ENCODE data around the gene SLC12A4. TPM values are rescaled to one million over a fixed set of nuclear protein-coding genes. Genes with fewer than 3 reads are reported as not detected.

Gene SLC12A4
- total and polyA plus RNA-seq, 2 of the 13 experiments (the other 11 are each of a cell fraction or from before 2014, with no cell fraction given): 65.1 to 84.3 TPM

DNA sequence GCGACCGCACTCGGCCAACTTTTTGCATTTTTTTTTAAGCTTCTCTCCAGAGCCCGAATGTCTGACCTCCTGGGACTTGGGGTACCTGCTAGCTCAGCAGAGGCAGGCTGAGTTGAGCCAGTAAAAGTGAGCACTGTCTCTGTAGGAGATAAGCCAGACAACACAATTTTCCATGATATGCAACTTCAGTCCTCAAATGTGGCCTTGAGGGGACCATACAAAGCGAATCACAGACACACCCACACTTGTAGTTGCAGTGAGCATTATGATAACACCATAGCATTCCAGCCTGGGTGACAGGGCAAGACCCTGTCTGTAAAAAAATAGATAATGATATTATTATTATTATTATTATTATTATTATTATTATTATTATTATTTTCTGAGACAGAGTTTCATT, 28.2 kb upstream of the SLC12A4 start (continued):
- TF ChIP-seq ZBTB34 (CRISPR knock-in tag; IDR thresholded peaks at IDR 0.05) (no peak), BRD4 (CRISPR knock-in tag; IDR thresholded peaks at IDR 0.05) (no peak), GMEB2 (CRISPR knock-in tag; IDR thresholded peaks at IDR 0.05; ENCODE audit: low read depth) (no peak), NCOA5 (CRISPR knock-in tag; IDR thresholded peaks at IDR 0.05) (no peak), NFE2 (CRISPR knock-in tag; IDR thresholded peaks at IDR 0.05) (no peak)

- FAIRE-seq: no peak
- intact Hi-C loops (cut with micrococcal nuclease; ENCODE audit: unreplicated experiment) (no loop called here), in situ Hi-C loops (cut with HindIII; ENCODE audit: extremely low pct_ligation_motif_present, low pct_unique_long_range_greater_than_20kb) (no loop called here)
- CTCF ChIA-PET (ENCODE audit: low intra/inter-chr PET ratio, low total read pairs): no interaction called here
- Histone ChIP-seq H3K27me3 (ENCODE audit: control insufficient read depth in 1 of 2, insufficient read depth in 2 of 2, low read length in 2 of 2) (peaks cover 0 to 19% of the 10 kb centered on the region in 2 experiments; a peak in 4 of 5 replicates), H3K4me1 (ENCODE audit: insufficient read depth, low read length) (peaks cover 46% of the 10 kb centered on the region), H3K9ac (ENCODE audit: insufficient read depth, low read depth, low read length) (no peak overlapping the region), H3K9me3 (ENCODE audit: low read length) (no peaks in the 10 kb centered on the region), H2AFZ (ENCODE audit: low read length) (no peak overlapping the region), H3K27ac (ENCODE audit: extremely low read length, insufficient read depth, low read length) (no peak overlapping the region), H3K4me3 (replicated peaks in 1 of 3; ENCODE audit: insufficient read depth in 1 of 3, low read depth in 2 of 3, low read length in 3 of 3) (no peak overlapping the region), H4K20me1 (ENCODE audit: insufficient read depth, low read length) (no peaks in the 10 kb centered on the region), H3K79me2 (ENCODE audit: insufficient read depth, low read length) (no peaks in the 10 kb centered on the region), H3K36me3 (replicated peaks in 1 of 2; ENCODE audit: control insufficient read depth in 1 of 2, insufficient read depth in 2 of 2, low read length in 2 of 2) (no peaks in the 10 kb centered on the region), H3K4me2 (ENCODE audit: low read depth, low read length) (no peak overlapping the region)
- WGBS (ENCODE audit: low lambda C conversion rate): 43% methylated on average over 5 of the region's 5 CpGs
- no TSS peak for BruUV-seq (replicated peaks)
- no peak for TF ChIP-seq NPAS2 (CRISPR knock-in tag; IDR thresholded peaks at IDR 0.05; ENCODE audit: borderline replicate concordance)
- no peak for TF ChIP-seq FOSL1 (CRISPR knock-in tag; IDR thresholded peaks at IDR 0.05; ENCODE audit: borderline replicate concordance)
- no peak for TF ChIP-seq ZNF646 (CRISPR knock-in tag; IDR thresholded peaks at IDR 0.05)
- no peak for TF ChIP-seq ZNF382 (CRISPR knock-in tag; IDR thresholded peaks at IDR 0.05; ENCODE audit: borderline replicate concordance)
- POLR2A ChIA-PET: no interaction called here
- DNase-seq (ENCODE audit: low spot score): no peak
- no peak for ATAC-seq
Observed at GRCh38 chr16:67995423-67995822, 27.0 kb upstream of the SLC12A4 start.
